ENCODE measurements around the gene CEP192. TPM values are rescaled to one million over a fixed set of nuclear protein-coding genes. Genes with fewer than 3 reads are reported as not detected.
"Not testable (repeated sequence)": the region's sequence is repeated elsewhere in the genome, so short reads cannot be mapped to it uniquely, and the experiment has no call there.

The CEP192 gene
- total RNA-seq, 4 donors from 2014 or later, result 6.8 to 8.3 (median 7.3) TPM

GRCh38 chr18:12995424-12995823 is 4.3 kb downstream of the CEP192 start:
- Histone ChIP-seq H3K4me3 (no peak overlapping the region), H3K27me3 (no peaks in the 10 kb centered on the region), H3K36me3 (no peaks in the 10 kb centered on the region), H3K9me3 (no peaks in the 10 kb centered on the region), H3K27ac (no peak overlapping the region), H3K4me1 (peaks cover 26 to 29% of the 10 kb centered on the region in 2 donors)
- TF ChIP-seq, protein P1, sequence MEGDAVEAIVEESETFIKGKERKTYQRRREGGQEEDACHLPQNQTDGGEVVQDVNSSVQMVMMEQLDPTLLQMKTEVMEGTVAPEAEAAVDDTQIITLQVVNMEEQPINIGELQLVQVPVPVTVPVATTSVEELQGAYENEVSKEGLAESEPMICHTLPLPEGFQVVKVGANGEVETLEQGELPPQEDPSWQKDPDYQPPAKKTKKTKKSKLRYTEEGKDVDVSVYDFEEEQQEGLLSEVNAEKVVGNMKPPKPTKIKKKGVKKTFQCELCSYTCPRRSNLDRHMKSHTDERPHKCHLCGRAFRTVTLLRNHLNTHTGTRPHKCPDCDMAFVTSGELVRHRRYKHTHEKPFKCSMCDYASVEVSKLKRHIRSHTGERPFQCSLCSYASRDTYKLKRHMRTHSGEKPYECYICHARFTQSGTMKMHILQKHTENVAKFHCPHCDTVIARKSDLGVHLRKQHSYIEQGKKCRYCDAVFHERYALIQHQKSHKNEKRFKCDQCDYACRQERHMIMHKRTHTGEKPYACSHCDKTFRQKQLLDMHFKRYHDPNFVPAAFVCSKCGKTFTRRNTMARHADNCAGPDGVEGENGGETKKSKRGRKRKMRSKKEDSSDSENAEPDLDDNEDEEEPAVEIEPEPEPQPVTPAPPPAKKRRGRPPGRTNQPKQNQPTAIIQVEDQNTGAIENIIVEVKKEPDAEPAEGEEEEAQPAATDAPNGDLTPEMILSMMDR (IDR thresholded peaks at IDR 0.05 in 4 of 5, conservative IDR thresholded peaks at IDR 0.05 in 1 of 5), result no peak
- no peak for TF ChIP-seq POLR2A (IDR thresholded peaks at IDR 0.05)
- in situ Hi-C loops (cut with MboI; ENCODE audit: low sequenced_read_pairs in 4 of 4), result no loop called here
- DNase-seq (no peak), ATAC-seq (no peak)
- intact Hi-C loops (cut with DNase I; ENCODE audit: low total_unique reads), result no loop called here

- no peak for ATAC-seq
- Histone ChIP-seq H3K4me3 (no peak overlapping the region), H3K4me1 (peaks cover 22 to 27% of the 10 kb centered on the region in 2 donors), H3K27ac (no peak overlapping the region), H3K27me3 (no peaks in the 10 kb centered on the region), H3K9me3 (no peaks in the 10 kb centered on the region), H3K36me3 (no peaks in the 10 kb centered on the region)
- TF ChIP-seq, protein P1 (IDR thresholded peaks at IDR 0.05 in 4 of 5, conservative IDR thresholded peaks at IDR 0.05 in 1 of 5), result no peak
- no peak for TF ChIP-seq POLR2A (IDR thresholded peaks at IDR 0.05)
- intact Hi-C loops (cut with DNase I; ENCODE audit: low total_unique reads) (no loop called here), in situ Hi-C loops (cut with MboI; ENCODE audit: low sequenced_read_pairs in 4 of 4) (no loop called here)
- DNase-seq, result no peak
Measured at GRCh38 chr18:12995952-12996477, 4.9 kb downstream of the CEP192 start.

DNA sequence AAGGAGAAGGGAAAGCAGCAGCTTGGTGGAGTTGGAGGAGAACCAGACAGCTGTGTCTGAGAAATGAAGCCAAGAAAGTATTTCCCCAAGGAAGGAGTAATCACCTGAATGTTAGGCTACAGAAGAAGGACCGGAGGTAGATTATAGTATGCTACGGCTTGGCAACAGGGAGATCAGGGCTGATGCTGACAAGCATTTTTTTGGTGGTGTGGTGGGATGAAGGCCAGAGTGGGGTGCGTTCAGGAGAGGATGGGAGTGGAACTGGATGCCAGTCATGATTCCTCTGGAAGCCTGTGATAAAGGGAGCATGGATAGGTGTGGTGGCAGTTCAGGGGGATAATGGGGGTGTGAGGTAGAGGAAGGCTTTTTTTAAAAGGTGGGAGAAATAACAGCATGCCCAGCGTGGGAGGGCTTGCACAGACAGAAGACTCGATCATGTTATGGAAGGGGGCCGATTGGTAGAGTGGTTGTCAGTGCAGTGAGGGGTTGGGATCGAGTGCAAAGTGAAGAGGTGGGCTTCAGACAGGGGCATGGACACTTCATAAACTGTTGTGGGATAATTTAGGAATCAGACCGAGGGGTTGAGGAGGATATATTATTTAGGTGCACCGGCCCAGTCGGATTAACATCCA is 5.6 kb downstream of the CEP192 start:
- Histone ChIP-seq H3K9me3 (no peaks in the 10 kb centered on the region), H3K36me3 (no peaks in the 10 kb centered on the region), H3K27me3 (no peaks in the 10 kb centered on the region), H3K4me3 (no peak overlapping the region), H3K27ac (no peak overlapping the region), H3K4me1 (peaks cover 20 to 26% of the 10 kb centered on the region in 2 donors)
- TF ChIP-seq, protein P1 (IDR thresholded peaks at IDR 0.05 in 4 of 5, conservative IDR thresholded peaks at IDR 0.05 in 1 of 5), result no peak
- TF ChIP-seq POLR2A (IDR thresholded peaks at IDR 0.05), result no peak
- ATAC-seq, result no peak
- intact Hi-C loops (cut with DNase I; ENCODE audit: low total_unique reads) (no loop called here), in situ Hi-C loops (cut with MboI; ENCODE audit: low sequenced_read_pairs in 4 of 4) (no loop called here)
- DNase-seq, result no peak

- H3K27me3 ChIP-seq; DNase-seq; in situ Hi-C loops (cut with MboI; ENCODE audit: low sequenced_read_pairs in 4 of 4); H3K9me3 ChIP-seq; H3K27ac ChIP-seq; H3K36me3 ChIP-seq; intact Hi-C loops (cut with DNase I; ENCODE audit: low total_unique reads); H3K4me3 ChIP-seq; ATAC-seq: not testable (repeated sequence)
- peaks cover 15 to 21% of the 10 kb centered on the region in 2 donors for H3K4me1 ChIP-seq
Measured at GRCh38 chr18:12997330-12997729, 6.2 kb downstream of the CEP192 start.

- TF ChIP-seq POLR2A (IDR thresholded peaks at IDR 0.05), result no peak
- TF ChIP-seq, protein P1 (IDR thresholded peaks at IDR 0.05 in 4 of 5, conservative IDR thresholded peaks at IDR 0.05 in 1 of 5), result no peak
- Histone ChIP-seq H3K27me3 (no peaks in the 10 kb centered on the region), H3K4me3 (no peak overlapping the region), H3K27ac (no peak overlapping the region), H3K9me3 (no peaks in the 10 kb centered on the region), H3K4me1 (peaks cover 3 to 13% of the 10 kb centered on the region in 2 donors), H3K36me3 (no peaks in the 10 kb centered on the region)
- ATAC-seq, result no peak
- in situ Hi-C loops (cut with MboI; ENCODE audit: low sequenced_read_pairs in 4 of 4), result no loop called here
- intact Hi-C loops (cut with DNase I; ENCODE audit: low total_unique reads), result no loop called here
- no peak for DNase-seq
Measured at GRCh38 chr18:12998332-12999060, 7.3 kb downstream of the CEP192 start.

Measured in gastrocnemius medialis (tissue), 4 donors.